Smooth muscle cell (in vitro differentiated cells): ENCODE measurements around the gene ASPDH. TPM values are rescaled to one million over a fixed set of nuclear protein-coding genes. Genes with fewer than 3 reads are reported as not detected.

Experiments used
- DNase-seq: peaks from one replicate; lab custom pipeline; 2025; ENCODE audit not compliant: unreplicated experiment; lab: John Stamatoyannopoulos, UW
- H2AFZ ChIP-seq: fragments of 200-600 bp; sonication (generic); 2 replicates; pipeline ENCODE4 v1.6.0; 2016; ENCODE audit warnings: antibody characterized with exemption, low read depth, mild to moderate bottlenecking
- H3F3A ChIP-seq: fragments of 200-600 bp; sonication (generic); 2 replicates; pipeline ENCODE4 v1.6.0; 2017; ENCODE audit warnings: antibody characterized with exemption, low read depth
- H3K27ac ChIP-seq: fragments of 200-600 bp; sonication (generic); 2 replicates; pipeline ENCODE4 v1.5.1; 2016; ENCODE audit warnings: low read depth, mild to moderate bottlenecking
- H3K27me3 ChIP-seq: fragments of 200-600 bp; sonication (generic); 2 replicates; pipeline ENCODE4 v1.6.1; 2016; ENCODE audit warnings: low read depth, mild to moderate bottlenecking
- H3K36me3 ChIP-seq: fragments of 200-600 bp; sonication (generic); 2 replicates; pipeline ENCODE4 v1.5.1; 2016; ENCODE audit warnings: low read depth
- H3K4me1 ChIP-seq: fragments of 200-600 bp; sonication (generic); 2 replicates; pipeline ENCODE4 v1.5.1; 2016; ENCODE audit warnings: low read depth
- H3K4me2 ChIP-seq: fragments of 200-600 bp; sonication (generic); 2 replicates; pipeline ENCODE4 v1.6.0; 2016; ENCODE audit warnings: mild to moderate bottlenecking
- H3K4me3 ChIP-seq: fragments of 200-600 bp; sonication (generic); 2 replicates; pipeline ENCODE4 v1.5.1; 2016; ENCODE audit warnings: mild to moderate bottlenecking
- H3K79me2 ChIP-seq: fragments of 200-600 bp; sonication (generic); 2 replicates; pipeline ENCODE4 v1.6.0; 2016; ENCODE audit warnings: low read depth, mild to moderate bottlenecking
- H3K9ac ChIP-seq: fragments of 200-600 bp; sonication (generic); 2 replicates; pipeline ENCODE4 v1.6.0; 2016; ENCODE audit warnings: low read depth
- H3K9me3 ChIP-seq: fragments of 200-600 bp; sonication (generic); replicated peaks from 2 replicates; pipeline ENCODE4 v1.5.1; 2016; ENCODE audit warnings: low read depth
- H4K20me1 ChIP-seq: fragments of 200-600 bp; sonication (generic); 2 replicates; pipeline ENCODE4 v1.6.0; 2016; ENCODE audit warnings: low read depth
- CTCF ChIP-seq: fragments of 200-600 bp; sonication (generic); IDR thresholded peaks from 2 replicates; pipeline ENCODE4 v1.5.1; 2017; ENCODE audit warnings: borderline replicate concordance, mild to moderate bottlenecking, antibody characterized with exemption; ENCODE audit not compliant: insufficient read depth, poor library complexity, severe bottlenecking
- WGBS: methylation state at CpG from one replicate; pipeline ENCODE4 v1.1.7; 2016; ENCODE audit warnings: low lambda C conversion rate; 5-methylcytosine and 5-hydroxymethylcytosine counted together
- polyA plus RNA-seq: library from polyadenylated mRNA; unstranded; fragments of >200 nt; fragmentation: Nextera tagmentation; extraction: Ambion mirVana; gene quantifications from 2 replicates; pipeline ENCODE4 v1.2.1, GENCODE V29; 2016
- total RNA-seq: library from RNA; depleted of rRNA; stranded (reverse); fragments of >200 nt; gene quantifications from 2 replicates; pipeline ENCODE4 v1.2.3, GENCODE V29; 2014

The ASPDH gene
- not detected in 2 replicates for total RNA-seq
- 0.89 TPM in 1 of 2 replicates, not detected in the other for polyA plus RNA-seq

- no peak within 1 kb of the TSS for H3K9ac ChIP-seq
- no peak within 1 kb of the TSS for H3K27ac ChIP-seq
- H3K4me1 ChIP-seq, result peaks cover 4% of the 10 kb centered on the region
- H3K36me3 ChIP-seq, result no peaks in the 10 kb centered on the region
- H2AFZ ChIP-seq, result no peak within 1 kb of the TSS
- no peak within 1 kb of the TSS for H3K4me2 ChIP-seq
- H3K9me3 ChIP-seq, result no peaks in the 10 kb centered on the region
- DNase-seq, result no peak
- TF ChIP-seq CTCF, result no peak
- 73% methylated on average over 10 of the region's 22 CpGs for WGBS
- H3K79me2 ChIP-seq, result no peaks in the 10 kb centered on the region
- no peaks in the 10 kb centered on the region for H3K27me3 ChIP-seq
- no peaks in the 10 kb centered on the region for H3F3A ChIP-seq
- no peaks in the 10 kb centered on the region for H4K20me1 ChIP-seq
- no peak within 1 kb of the TSS for H3K4me3 ChIP-seq
Measured at GRCh38 chr19:50513746-50514345, at the start of gene ASPDH. Gene ASPDH (minus strand): TSS chr19:50513913. CDS start chr19:50513823, 90 bp downstream.

GRCh38 chr19:50562996-50563395 is 49.3 kb upstream of the ASPDH start:
- peaks cover 6% of the 10 kb centered on the region for H3K4me1 ChIP-seq
- no peak overlapping the region for H3K9ac ChIP-seq
- no peaks in the 10 kb centered on the region for H3K79me2 ChIP-seq
- no peak overlapping the region for H3K27ac ChIP-seq
- no peak overlapping the region for H3K4me2 ChIP-seq
- H3F3A ChIP-seq, result no peaks in the 10 kb centered on the region
- H3K9me3 ChIP-seq, result no peaks in the 10 kb centered on the region
- no peak overlapping the region for H3K4me3 ChIP-seq
- H4K20me1 ChIP-seq, result no peaks in the 10 kb centered on the region
- TF ChIP-seq CTCF, result no peak
- DNase-seq, result no peak
- no peaks in the 10 kb centered on the region for H3K36me3 ChIP-seq
- H2AFZ ChIP-seq, result no peak overlapping the region
- WGBS, result 89% methylated on average over 9 of the region's 9 CpGs
- H3K27me3 ChIP-seq, result peaks cover 44% of the 10 kb centered on the region

- Histone ChIP-seq H3K9me3 (no peaks in the 10 kb centered on the region), H3F3A (no peaks in the 10 kb centered on the region), H3K4me3 (no peak overlapping the region), H3K4me1 (peaks cover 6% of the 10 kb centered on the region), H3K4me2 (no peak overlapping the region), H3K27me3 (peaks cover 42% of the 10 kb centered on the region), H3K27ac (no peak overlapping the region), H2AFZ (no peak overlapping the region), H3K36me3 (no peaks in the 10 kb centered on the region), H3K9ac (no peak overlapping the region), H3K79me2 (no peaks in the 10 kb centered on the region), H4K20me1 (no peaks in the 10 kb centered on the region)
- TF ChIP-seq CTCF, result no peak
- 76% methylated on average over 4 of the region's 4 CpGs for WGBS
- no peak for DNase-seq
Measured at GRCh38 chr19:50562329-50562728, 48.6 kb upstream of the ASPDH start.

- no peak overlapping the region for H3K27ac ChIP-seq
- H3K36me3 ChIP-seq, result no peaks in the 10 kb centered on the region
- H3K79me2 ChIP-seq, result no peaks in the 10 kb centered on the region
- no peak overlapping the region for H3K4me2 ChIP-seq
- no peak for TF ChIP-seq CTCF
- H3K9me3 ChIP-seq, result no peaks in the 10 kb centered on the region
- H4K20me1 ChIP-seq, result no peaks in the 10 kb centered on the region
- H3K27me3 ChIP-seq, result peaks cover 24% of the 10 kb centered on the region
- H3K4me3 ChIP-seq, result no peak overlapping the region
- WGBS, result 56% methylated on average over 10 of the region's 10 CpGs
- H3K4me1 ChIP-seq, result no peaks in the 10 kb centered on the region
- H3K9ac ChIP-seq, result no peak overlapping the region
- DNase-seq, result no peak
- H2AFZ ChIP-seq, result no peak overlapping the region
- H3F3A ChIP-seq, result no peaks in the 10 kb centered on the region
Measured at GRCh38 chr19:50559636-50560035, 45.9 kb upstream of the ASPDH start.
